Measurements from ENCODE around the gene CD320.

- TF ChIP-seq CTCF (IDR thresholded peaks at IDR 0.05) = no peak
- TF ChIP-seq POLR2A (IDR thresholded peaks at IDR 0.05; ENCODE audit: low read depth) = no peak
- TF ChIP-seq POLR2AphosphoS5 (IDR thresholded peaks at IDR 0.05) = peak in 1 of 2 donors; percentile 46
- no peak for TF ChIP-seq EP300 (IDR thresholded peaks at IDR 0.05)
Measured at GRCh38 chr19:8324186-8325050, 16.3 kb upstream of the CD320 start.
